Measurements from ENCODE around the gene TSPAN18.

The TSPAN18 gene

GRCh38 chr11:44737245-44738085 is 10.7 kb downstream of the TSPAN18 start:
- peaks cover under 1% of the 10 kb centered on the region for H3K4me1 Mint-ChIP-seq (ENCODE audit: low read depth)
- no peaks in the 10 kb centered on the region for H3K9me3 Mint-ChIP-seq
- H3K27ac Mint-ChIP-seq: no peak overlapping the region
- DNase-seq (ENCODE audit: low spot score): no peak
- no peaks in the 10 kb centered on the region for H3K36me3 Mint-ChIP-seq (ENCODE audit: low read depth)
- no peaks in the 10 kb centered on the region for H3K27me3 Mint-ChIP-seq (ENCODE audit: low read depth)
- no peak overlapping the region for H3K4me3 Mint-ChIP-seq

- no peaks in the 10 kb centered on the region for H3K4me1 Mint-ChIP-seq (ENCODE audit: low read depth)
- no peaks in the 10 kb centered on the region for H3K27me3 Mint-ChIP-seq (ENCODE audit: low read depth)
- H3K36me3 Mint-ChIP-seq (ENCODE audit: low read depth): no peaks in the 10 kb centered on the region
- no peak overlapping the region for H3K27ac Mint-ChIP-seq
- no peak for DNase-seq (ENCODE audit: low spot score)
- H3K9me3 Mint-ChIP-seq: no peaks in the 10 kb centered on the region
- H3K4me3 Mint-ChIP-seq: no peak overlapping the region
These were observed 12.0 kb downstream of the TSPAN18 start for GRCh38 chr11:44738791-44739190.

- Mint-ChIP-seq H3K4me3 (no peak overlapping the region), H3K4me1 (ENCODE audit: low read depth) (no peaks in the 10 kb centered on the region), H3K27me3 (ENCODE audit: low read depth) (no peaks in the 10 kb centered on the region), H3K27ac (no peak overlapping the region), H3K36me3 (ENCODE audit: low read depth) (no peaks in the 10 kb centered on the region), H3K9me3 (no peaks in the 10 kb centered on the region)
- DNase-seq (ENCODE audit: low spot score): no peak
These were observed 14.2 kb downstream of the TSPAN18 start for GRCh38 chr11:44740967-44741366.

- DNase-seq (ENCODE audit: low spot score): no peak
- no peak overlapping the region for H3K4me3 Mint-ChIP-seq
- H3K9me3 Mint-ChIP-seq: no peaks in the 10 kb centered on the region
- H3K36me3 Mint-ChIP-seq (ENCODE audit: low read depth): no peaks in the 10 kb centered on the region
- H3K27ac Mint-ChIP-seq: no peak overlapping the region
- H3K4me1 Mint-ChIP-seq (ENCODE audit: low read depth): no peaks in the 10 kb centered on the region
- no peaks in the 10 kb centered on the region for H3K27me3 Mint-ChIP-seq (ENCODE audit: low read depth)
These were observed 15.2 kb downstream of the TSPAN18 start for GRCh38 chr11:44741976-44742375.

- Mint-ChIP-seq H3K4me1 (ENCODE audit: low read depth) (peaks cover 2% of the 10 kb centered on the region), H3K4me3 (no peak overlapping the region), H3K27ac (no peak overlapping the region), H3K9me3 (no peaks in the 10 kb centered on the region), H3K27me3 (ENCODE audit: low read depth) (no peaks in the 10 kb centered on the region), H3K36me3 (ENCODE audit: low read depth) (no peaks in the 10 kb centered on the region)
- DNase-seq (ENCODE audit: low spot score): no peak
These were observed 15.9 kb downstream of the TSPAN18 start for GRCh38 chr11:44742508-44743246.

GRCh38 chr11:44743326-44743725 is 16.6 kb downstream of the TSPAN18 start:
- Mint-ChIP-seq H3K4me1 (ENCODE audit: low read depth) (peaks cover 4% of the 10 kb centered on the region), H3K27me3 (ENCODE audit: low read depth) (no peaks in the 10 kb centered on the region), H3K27ac (no peak overlapping the region), H3K36me3 (ENCODE audit: low read depth) (no peaks in the 10 kb centered on the region), H3K9me3 (no peaks in the 10 kb centered on the region), H3K4me3 (no peak overlapping the region)
- no peak for DNase-seq (ENCODE audit: low spot score)

- peaks cover 4% of the 10 kb centered on the region for H3K4me1 Mint-ChIP-seq (ENCODE audit: low read depth)
- no peak overlapping the region for H3K27ac Mint-ChIP-seq
- no peak for DNase-seq (ENCODE audit: low spot score)
- no peaks in the 10 kb centered on the region for H3K27me3 Mint-ChIP-seq (ENCODE audit: low read depth)
- H3K4me3 Mint-ChIP-seq: no peak overlapping the region
- H3K36me3 Mint-ChIP-seq (ENCODE audit: low read depth): no peaks in the 10 kb centered on the region
- no peaks in the 10 kb centered on the region for H3K9me3 Mint-ChIP-seq
These were observed 17.3 kb downstream of the TSPAN18 start for GRCh38 chr11:44743959-44744557.

- no peaks in the 10 kb centered on the region for H3K9me3 Mint-ChIP-seq
- peaks cover 4% of the 10 kb centered on the region for H3K4me1 Mint-ChIP-seq (ENCODE audit: low read depth)
- H3K36me3 Mint-ChIP-seq (ENCODE audit: low read depth): no peaks in the 10 kb centered on the region
- H3K27ac Mint-ChIP-seq: no peak overlapping the region
- H3K4me3 Mint-ChIP-seq: no peak overlapping the region
- no peak for DNase-seq (ENCODE audit: low spot score)
- no peaks in the 10 kb centered on the region for H3K27me3 Mint-ChIP-seq (ENCODE audit: low read depth)
These were observed 20.1 kb downstream of the TSPAN18 start for GRCh38 chr11:44746894-44747293.

GRCh38 chr11:44747316-44747715 is 20.6 kb downstream of the TSPAN18 start:
- Mint-ChIP-seq H3K9me3 (no peaks in the 10 kb centered on the region), H3K36me3 (ENCODE audit: low read depth) (no peaks in the 10 kb centered on the region), H3K4me3 (no peak overlapping the region), H3K27me3 (ENCODE audit: low read depth) (no peaks in the 10 kb centered on the region), H3K4me1 (ENCODE audit: low read depth) (peaks cover 5% of the 10 kb centered on the region), H3K27ac (no peak overlapping the region)
- no peak for DNase-seq (ENCODE audit: low spot score)

GRCh38 chr11:44747836-44748235 is 21.1 kb downstream of the TSPAN18 start:
- H3K27me3 Mint-ChIP-seq (ENCODE audit: low read depth): no peaks in the 10 kb centered on the region
- H3K4me3 Mint-ChIP-seq: no peak overlapping the region
- H3K4me1 Mint-ChIP-seq (ENCODE audit: low read depth): peaks cover 5% of the 10 kb centered on the region
- no peaks in the 10 kb centered on the region for H3K9me3 Mint-ChIP-seq
- no peak for DNase-seq (ENCODE audit: low spot score)
- no peak overlapping the region for H3K27ac Mint-ChIP-seq
- no peaks in the 10 kb centered on the region for H3K36me3 Mint-ChIP-seq (ENCODE audit: low read depth)

GRCh38 chr11:44748606-44749005 is 21.8 kb downstream of the TSPAN18 start:
- Mint-ChIP-seq H3K27me3 (ENCODE audit: low read depth) (no peaks in the 10 kb centered on the region), H3K27ac (no peak overlapping the region), H3K4me3 (no peak overlapping the region), H3K4me1 (ENCODE audit: low read depth) (peaks cover 5% of the 10 kb centered on the region), H3K9me3 (no peaks in the 10 kb centered on the region), H3K36me3 (ENCODE audit: low read depth) (no peaks in the 10 kb centered on the region)
- DNase-seq (ENCODE audit: low spot score): no peak

- Mint-ChIP-seq H3K27me3 (ENCODE audit: low read depth) (no peaks in the 10 kb centered on the region), H3K9me3 (no peaks in the 10 kb centered on the region)
These were observed 22.4 kb downstream of the TSPAN18 start for GRCh38 chr11:44749189-44749588.

GRCh38 chr11:44750551-44751465 is 24.0 kb downstream of the TSPAN18 start:
- no peaks in the 10 kb centered on the region for H3K9me3 Mint-ChIP-seq
- no peak overlapping the region for H3K27ac Mint-ChIP-seq
- H3K4me1 Mint-ChIP-seq (ENCODE audit: low read depth): peaks cover 5% of the 10 kb centered on the region
- H3K36me3 Mint-ChIP-seq (ENCODE audit: low read depth): no peaks in the 10 kb centered on the region
- no peak overlapping the region for H3K4me3 Mint-ChIP-seq
- H3K27me3 Mint-ChIP-seq (ENCODE audit: low read depth): peaks cover 2% of the 10 kb centered on the region
- DNase-seq (ENCODE audit: low spot score): no peak

More at GRCh38 chr11:44749189-44749588, 22.4 kb downstream of the TSPAN18 start:
- no peak for DNase-seq (ENCODE audit: low spot score)
- Mint-ChIP-seq H3K4me1 (ENCODE audit: low read depth) (peaks cover 5% of the 10 kb centered on the region), H3K27ac (no peak overlapping the region), H3K36me3 (ENCODE audit: low read depth) (no peaks in the 10 kb centered on the region), H3K4me3 (no peak overlapping the region)

All from T-helper 2 cell treated with Interferon-gamma antibody and Interleukin-4, amounts not matched to agents 5 μg/mL and 100 μg/mL, for 36 hours (primary cell).